ENCODE measurements around the gene PCSK7. TPM values are rescaled to one million over a fixed set of nuclear protein-coding genes. Genes with fewer than 3 reads are reported as not detected.

Gene PCSK7
- total RNA-seq, 1 donor from 2014 or later, result 14.2 TPM

DNA sequence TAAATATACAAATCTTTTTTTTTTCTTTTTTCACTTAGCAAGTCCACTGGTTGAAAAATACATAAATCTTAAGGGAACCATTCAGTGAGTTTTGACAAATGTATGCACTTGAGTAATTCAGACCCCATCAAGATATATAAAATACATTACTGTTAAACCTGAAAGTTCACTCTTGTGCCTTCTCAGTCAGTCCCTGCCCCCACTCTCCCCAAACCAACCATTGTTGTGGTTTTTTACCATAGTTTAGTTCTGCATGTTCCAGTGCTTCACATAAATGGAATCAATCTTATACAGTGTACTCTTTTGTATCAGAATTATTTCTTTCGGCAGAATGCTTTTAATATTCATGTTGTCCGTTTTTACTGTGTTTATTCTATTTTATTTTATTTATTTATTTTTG lies 26.7 kb upstream of the PCSK7 start:
- no peaks in the 10 kb centered on the region for H3K4me1 ChIP-seq
- H3K9ac ChIP-seq, result no peak overlapping the region
- no peak overlapping the region for H3K27ac ChIP-seq
- Mint-ChIP-seq H3K27me3 (ENCODE audit: insufficient read depth, low read depth) (no peaks in the 10 kb centered on the region), H3K36me3 (peaks cover 24% of the 10 kb centered on the region), H3K4me3 (no peak overlapping the region), H3K4me1 (no peaks in the 10 kb centered on the region), H3K27ac (no peak overlapping the region), H3K9me3 (no peaks in the 10 kb centered on the region)
- H3F3A ChIP-seq (ENCODE audit: low read depth), result no peaks in the 10 kb centered on the region
- no peaks in the 10 kb centered on the region for H3K79me2 ChIP-seq (ENCODE audit: low read depth)
- H4K20me1 ChIP-seq (ENCODE audit: low read depth), result no peaks in the 10 kb centered on the region
- TF ChIP-seq EZH2phosphoT487 (IDR thresholded peaks at IDR 0.05), result no peak
- TF ChIP-seq CTCF (IDR thresholded peaks at IDR 0.05), result no peak
- TF ChIP-seq EZH2 (IDR thresholded peaks at IDR 0.05), result no peak
- no peak overlapping the region for H3K4me2 ChIP-seq
- no peaks in the 10 kb centered on the region for H3K9me3 ChIP-seq (ENCODE audit: low read depth)
- no peaks in the 10 kb centered on the region for H3K36me3 ChIP-seq
- H3K4me3 ChIP-seq, result no peak overlapping the region
- no peak overlapping the region for H2AFZ ChIP-seq (replicated peaks)
- no peak for DNase-seq (ENCODE audit: low spot score)
- no peaks in the 10 kb centered on the region for H3K27me3 ChIP-seq

GRCh38 chr11:117256573-117256972 lies 24.7 kb upstream of the PCSK7 start:
- H3K27me3 Mint-ChIP-seq (ENCODE audit: insufficient read depth, low read depth), result peaks cover under 1% of the 10 kb centered on the region
- H3K36me3 ChIP-seq, result no peaks in the 10 kb centered on the region
- H3K4me3 ChIP-seq, result no peak overlapping the region
- H3K27me3 ChIP-seq, result no peaks in the 10 kb centered on the region
- TF ChIP-seq EZH2 (IDR thresholded peaks at IDR 0.05) (no peak), CTCF (IDR thresholded peaks at IDR 0.05) (no peak), EZH2phosphoT487 (IDR thresholded peaks at IDR 0.05) (no peak)
- H3K9ac ChIP-seq, result no peak overlapping the region
- H3K4me2 ChIP-seq, result no peak overlapping the region
- no peak overlapping the region for H3K27ac Mint-ChIP-seq
- H3K36me3 Mint-ChIP-seq, result peaks cover 21% of the 10 kb centered on the region
- H4K20me1 ChIP-seq (ENCODE audit: low read depth), result no peaks in the 10 kb centered on the region
- no peak for DNase-seq (ENCODE audit: low spot score)
- H3F3A ChIP-seq (ENCODE audit: low read depth), result no peaks in the 10 kb centered on the region
- H3K4me1 ChIP-seq, result no peaks in the 10 kb centered on the region
- H3K9me3 ChIP-seq (ENCODE audit: low read depth), result no peaks in the 10 kb centered on the region
- no peak overlapping the region for H3K4me3 Mint-ChIP-seq
- no peak overlapping the region for H3K27ac ChIP-seq
- no peak overlapping the region for H2AFZ ChIP-seq (replicated peaks)
- peaks cover under 1% of the 10 kb centered on the region for H3K4me1 Mint-ChIP-seq
- H3K9me3 Mint-ChIP-seq, result no peaks in the 10 kb centered on the region
- no peaks in the 10 kb centered on the region for H3K79me2 ChIP-seq (ENCODE audit: low read depth)

DNA sequence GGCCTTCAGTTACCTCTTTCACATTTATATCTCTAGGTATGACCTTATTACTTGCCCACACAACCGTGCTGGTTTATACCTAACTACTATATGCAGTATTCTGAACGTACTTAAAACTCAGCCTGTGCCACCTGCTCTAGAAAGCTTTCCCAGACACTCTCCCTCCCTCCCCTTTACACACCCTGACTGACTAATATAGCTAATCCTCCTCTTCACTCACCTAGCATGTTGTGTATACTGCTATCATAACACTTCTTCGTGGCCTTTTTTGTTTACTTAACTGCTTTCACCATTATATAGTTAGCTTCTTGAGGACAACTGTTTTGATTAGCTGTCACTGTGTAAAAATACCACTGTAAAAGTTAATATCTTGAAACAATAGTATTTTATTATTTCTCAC lies 24.1 kb upstream of the PCSK7 start:
- H3K4me1 Mint-ChIP-seq, result peaks cover 2% of the 10 kb centered on the region
- H3K9me3 Mint-ChIP-seq, result no peaks in the 10 kb centered on the region
- no peak overlapping the region for H3K4me3 Mint-ChIP-seq
- H3K36me3 ChIP-seq, result no peaks in the 10 kb centered on the region
- H3K79me2 ChIP-seq (ENCODE audit: low read depth), result no peaks in the 10 kb centered on the region
- no peaks in the 10 kb centered on the region for H3K4me1 ChIP-seq
- H3K9me3 ChIP-seq (ENCODE audit: low read depth), result no peaks in the 10 kb centered on the region
- no peak overlapping the region for H3K4me3 ChIP-seq
- H3K27me3 Mint-ChIP-seq (ENCODE audit: insufficient read depth, low read depth), result peaks cover 3% of the 10 kb centered on the region
- H3F3A ChIP-seq (ENCODE audit: low read depth), result no peaks in the 10 kb centered on the region
- H3K27ac ChIP-seq, result no peak overlapping the region
- TF ChIP-seq EZH2phosphoT487 (IDR thresholded peaks at IDR 0.05) (no peak), EZH2 (IDR thresholded peaks at IDR 0.05) (no peak), CTCF (IDR thresholded peaks at IDR 0.05) (no peak)
- no peaks in the 10 kb centered on the region for H3K27me3 ChIP-seq
- peaks cover 22% of the 10 kb centered on the region for H3K36me3 Mint-ChIP-seq
- H3K27ac Mint-ChIP-seq, result no peak overlapping the region
- no peak overlapping the region for H3K9ac ChIP-seq
- no peak overlapping the region for H3K4me2 ChIP-seq
- no peak overlapping the region for H2AFZ ChIP-seq (replicated peaks)
- H4K20me1 ChIP-seq (ENCODE audit: low read depth), result no peaks in the 10 kb centered on the region
- no peak for DNase-seq (ENCODE audit: low spot score)

All from neural progenitor cell (in vitro differentiated cells).